Skeletal muscle cell (primary cell): ENCODE results near the gene MICALL2.
"Not testable (repeated sequence)": the region's sequence is repeated elsewhere in the genome, so short reads cannot be mapped to it uniquely, and the experiment has no call there.

ENCODE experiments used
- DNase-seq: peaks from one replicate; pipeline ENCODE4 v3.0.0-alpha.2; 2010; ENCODE audit warnings: low read depth
- H3K4me3 ChIP-seq: 2 replicates; pipeline ENCODE4 v1.5.1; 2011; ENCODE audit warnings: low read depth, mild to moderate bottlenecking, control low read depth, low read length, moderate library complexity

The MICALL2 gene

DNA sequence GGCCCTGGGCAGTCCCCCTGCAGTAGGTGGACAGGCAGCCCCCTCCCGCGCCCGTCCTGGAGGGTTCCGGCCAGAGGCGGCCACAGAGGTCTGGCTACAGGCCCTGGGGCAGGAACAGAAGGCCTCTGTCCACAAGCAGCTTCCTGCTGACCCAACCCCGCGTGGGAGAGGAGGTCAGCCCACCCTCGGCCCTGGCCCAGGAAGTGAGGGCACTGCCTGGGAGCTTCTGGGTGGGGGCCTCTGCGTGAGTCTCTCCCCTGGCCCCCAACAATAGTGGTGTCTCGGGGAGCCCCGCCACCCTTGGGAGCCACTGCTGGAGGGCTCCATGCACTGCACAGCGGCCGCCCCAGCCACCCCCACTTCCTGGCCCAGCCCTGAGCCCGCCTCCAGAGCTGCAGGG is 4.7 kb downstream of the MICALL2 start:
- H3K4me3 ChIP-seq, result no peak overlapping the region
- no peak for DNase-seq

DNA sequence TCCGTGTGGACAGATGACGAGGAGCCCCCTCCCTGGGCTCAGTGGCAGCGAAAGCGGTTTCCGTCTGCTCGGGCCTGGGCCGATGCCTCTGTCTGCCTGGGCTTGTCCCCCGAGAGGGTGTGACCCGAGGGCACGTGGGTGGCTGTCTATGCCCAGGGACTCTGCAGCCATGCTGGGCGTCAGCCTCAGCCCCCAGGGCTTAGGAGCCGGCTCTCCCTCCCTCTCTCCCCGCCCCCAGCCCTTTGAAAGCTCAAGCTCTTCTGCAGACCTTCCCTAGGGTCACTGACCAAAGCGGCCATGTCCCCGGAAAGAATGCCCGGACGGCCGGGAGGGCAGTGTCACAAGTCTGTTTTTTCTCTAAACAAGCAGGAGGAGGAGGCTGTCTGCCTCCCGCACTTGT is 7.1 kb downstream of the MICALL2 start:
- DNase-seq, result no peak
- H3K4me3 ChIP-seq, result no peak overlapping the region

DNA sequence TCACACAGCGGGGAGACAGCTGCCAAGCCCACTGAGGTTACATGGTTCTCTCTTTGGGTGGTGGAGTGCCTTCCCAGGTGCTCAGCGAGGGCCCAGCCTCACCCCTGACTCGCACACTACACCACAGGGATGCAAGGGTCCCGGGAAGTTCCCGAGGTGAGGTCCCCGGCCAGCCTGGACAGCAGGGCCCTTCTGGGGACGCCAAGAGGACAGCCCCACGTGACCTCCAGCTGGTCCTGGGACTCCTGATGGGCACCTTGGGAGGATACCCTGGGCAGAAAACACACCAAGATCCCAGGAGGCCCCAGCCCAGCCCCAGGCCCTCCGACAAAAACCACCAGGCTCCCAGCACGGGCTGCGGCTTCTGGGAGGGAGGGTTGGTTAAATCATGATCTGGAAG is 8.3 kb downstream of the MICALL2 start:
- no peak overlapping the region for H3K4me3 ChIP-seq
- no peak for DNase-seq

DNA sequence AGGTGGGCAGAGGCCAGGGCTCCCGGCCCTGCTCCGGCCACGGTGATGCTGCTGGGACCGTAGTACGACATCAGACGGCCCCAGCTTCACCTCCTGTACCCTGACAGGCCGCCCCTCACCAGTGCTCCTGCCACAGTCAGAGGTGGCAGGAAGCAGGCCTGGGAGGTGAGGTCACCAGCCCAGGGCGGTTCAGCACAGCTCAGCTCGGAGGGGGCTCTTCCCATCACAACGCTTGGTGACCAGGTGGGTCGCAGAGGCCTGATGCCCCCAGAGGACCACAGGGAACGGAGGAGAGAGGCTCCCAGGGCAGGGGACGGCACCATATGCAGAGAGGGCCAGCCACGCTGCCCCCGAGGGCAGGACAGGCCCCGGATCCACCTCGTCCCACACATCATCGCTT is 8.8 kb downstream of the MICALL2 start:
- DNase-seq, result no peak
- no peak overlapping the region for H3K4me3 ChIP-seq

DNA sequence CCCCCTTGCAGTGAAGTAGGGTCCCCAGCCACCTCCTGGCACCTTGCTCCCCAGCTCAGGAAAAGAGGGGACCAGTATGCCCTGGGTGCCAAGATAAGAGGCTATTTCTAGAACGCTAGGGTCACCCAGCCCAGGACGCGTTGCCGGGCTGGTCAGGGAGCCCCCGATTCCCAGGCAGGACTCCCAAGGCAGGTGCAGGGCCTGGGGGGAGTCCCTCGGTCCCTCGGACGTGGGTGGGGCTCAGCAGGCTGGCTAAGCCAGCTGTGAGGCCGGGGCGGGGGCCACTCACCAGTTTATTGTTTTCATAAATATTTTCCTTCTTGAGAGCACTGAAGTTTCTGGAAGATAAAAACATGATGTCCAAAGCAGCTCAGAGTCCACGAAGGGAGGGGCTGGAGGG is 9.3 kb downstream of the MICALL2 start:
- no peak overlapping the region for H3K4me3 ChIP-seq
- no peak for DNase-seq

DNA sequence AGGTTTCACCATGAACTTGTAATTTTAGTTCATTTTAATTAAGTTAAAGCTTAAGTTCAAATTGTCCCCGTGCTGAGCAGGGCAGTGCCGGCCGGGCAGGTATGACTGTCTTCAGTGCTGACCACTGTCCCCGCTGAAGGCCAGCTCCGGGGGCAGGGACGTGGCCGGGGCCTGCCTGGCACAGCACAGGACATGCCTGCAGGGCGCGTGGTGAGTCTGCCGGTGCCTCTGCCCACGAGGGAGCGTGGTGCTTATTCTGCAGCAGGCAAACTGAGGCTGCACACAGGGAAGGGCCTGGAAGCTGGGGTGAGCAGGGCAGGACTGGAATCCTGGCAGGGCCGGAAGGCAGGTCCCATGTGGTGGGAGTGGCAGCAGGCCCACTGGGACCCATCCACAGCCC is 9.8 kb downstream of the MICALL2 start:
- DNase-seq, result no peak
- H3K4me3 ChIP-seq, result no peak overlapping the region

DNA sequence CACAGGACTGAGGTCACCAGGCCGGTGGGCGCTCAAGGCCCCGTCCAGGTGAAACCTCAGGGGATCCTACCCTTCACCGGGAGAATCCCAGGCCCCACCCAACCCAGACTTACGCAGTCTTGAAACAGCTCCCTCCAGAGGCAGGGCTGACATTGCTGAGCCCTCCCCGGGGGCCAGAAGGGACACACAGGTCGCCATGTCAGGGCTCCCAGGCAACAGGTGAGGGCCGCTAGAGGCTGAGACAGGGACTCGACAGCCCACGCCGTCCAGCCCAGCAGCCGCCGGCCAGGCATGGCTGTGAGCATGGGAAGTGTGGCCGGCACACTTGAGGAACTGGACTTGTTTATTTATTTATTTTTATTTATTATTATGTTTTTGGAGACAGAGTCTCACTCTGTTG is 10.3 kb downstream of the MICALL2 start:
- no peak for DNase-seq
- H3K4me3 ChIP-seq, result no peak overlapping the region

DNA sequence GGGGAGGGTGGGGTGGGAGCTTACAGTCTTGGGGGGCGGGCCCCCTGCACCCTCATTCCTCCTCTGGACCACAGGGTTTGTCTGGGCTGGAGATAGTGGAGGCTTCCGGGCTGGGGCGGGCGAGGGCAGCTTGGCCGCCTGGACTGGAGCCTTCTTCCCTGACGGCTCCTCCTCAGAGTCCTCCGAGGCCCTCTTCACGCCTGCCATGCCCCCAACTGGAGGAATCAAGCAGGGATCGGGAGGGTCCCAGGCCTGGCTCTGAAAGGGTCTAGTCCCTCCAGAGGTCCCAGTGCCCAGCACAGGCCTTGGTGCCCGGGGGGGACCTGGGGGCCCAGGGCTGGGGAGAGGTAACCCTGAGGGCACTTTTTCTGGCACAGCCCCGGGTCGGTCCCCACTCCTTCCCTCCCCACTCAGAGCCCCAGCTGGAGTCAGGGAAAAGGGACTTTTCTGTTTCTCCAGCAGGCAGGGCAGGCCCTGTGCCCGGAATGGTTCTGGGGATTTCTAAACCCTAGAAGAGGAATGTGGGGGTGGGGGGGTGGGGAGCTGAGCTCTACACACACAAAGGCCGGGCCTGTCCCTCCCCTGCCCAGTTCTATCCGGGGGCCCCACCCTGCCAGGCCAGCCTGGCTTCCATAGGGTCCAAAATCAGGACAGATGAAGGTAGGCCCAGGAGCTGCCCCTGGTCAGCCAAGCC is 11.6 kb downstream of the MICALL2 start:
- no peak for DNase-seq
- no peak overlapping the region for H3K4me3 ChIP-seq

DNA sequence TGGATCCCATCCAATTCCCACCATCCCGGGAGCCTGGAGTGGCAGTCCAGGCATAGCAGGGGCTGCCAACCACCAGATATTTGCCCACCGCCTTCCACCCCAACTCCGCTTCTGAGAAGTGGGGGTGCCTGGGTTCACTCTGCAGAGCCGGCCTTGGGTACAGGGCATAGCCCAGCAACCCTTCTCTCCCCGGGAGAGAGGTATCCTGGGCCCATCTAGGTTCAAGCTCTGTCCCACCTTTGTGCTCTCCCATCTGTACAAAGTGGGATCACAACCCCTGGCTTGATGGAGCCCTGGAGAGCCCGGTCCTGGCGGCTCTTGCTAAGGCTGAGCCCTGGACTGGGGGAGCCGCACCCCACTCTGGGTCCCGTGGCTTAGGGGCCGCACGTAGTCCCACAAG is 12.2 kb downstream of the MICALL2 start:
- no peak for DNase-seq
- H3K4me3 ChIP-seq, result no peak overlapping the region

DNA sequence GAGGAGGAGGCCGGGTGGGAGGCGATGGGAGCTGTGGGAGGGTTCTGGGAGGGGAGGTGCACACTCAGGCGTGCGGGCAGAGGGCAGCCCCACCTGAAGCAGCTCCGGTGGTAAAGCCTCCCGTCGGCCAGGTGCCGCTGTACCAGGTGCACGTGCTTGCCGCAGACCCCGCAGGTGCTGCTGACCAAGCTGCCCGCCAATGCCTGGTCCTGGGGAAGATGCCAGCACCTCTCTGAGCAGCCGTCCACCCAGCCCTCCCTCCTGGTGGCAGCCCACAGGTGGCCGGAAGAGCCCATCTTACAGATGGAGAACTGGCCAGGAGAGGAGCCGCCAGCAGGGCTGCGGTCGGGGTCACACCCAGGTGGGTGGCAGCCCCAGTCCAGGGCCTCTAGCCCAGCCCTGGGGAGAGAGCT is 12.6 kb downstream of the MICALL2 start:
- no peak for DNase-seq
- no peak overlapping the region for H3K4me3 ChIP-seq

DNA sequence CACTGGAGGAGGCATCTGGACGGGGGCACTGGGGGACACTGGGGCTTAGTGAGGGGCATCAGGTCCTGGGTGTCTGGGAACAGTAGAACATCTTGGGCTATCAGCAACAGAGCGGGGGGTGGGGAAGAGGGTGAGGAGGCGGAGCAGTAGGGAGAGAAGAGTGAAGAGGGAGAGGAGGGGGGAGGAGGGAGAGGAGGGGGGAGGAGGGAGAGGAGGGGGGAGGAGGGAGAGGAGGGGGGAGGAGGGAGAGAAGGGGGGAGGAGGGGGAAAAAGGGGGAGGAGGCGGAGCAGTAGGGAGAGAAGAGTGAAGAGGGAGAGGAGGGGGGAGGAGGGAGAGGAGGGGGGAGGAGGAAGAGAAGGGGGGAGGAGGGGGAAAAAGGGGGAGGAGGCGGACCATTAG is 13.2 kb downstream of the MICALL2 start:
- H3K4me3 ChIP-seq, DNase-seq: not testable (repeated sequence)

DNA sequence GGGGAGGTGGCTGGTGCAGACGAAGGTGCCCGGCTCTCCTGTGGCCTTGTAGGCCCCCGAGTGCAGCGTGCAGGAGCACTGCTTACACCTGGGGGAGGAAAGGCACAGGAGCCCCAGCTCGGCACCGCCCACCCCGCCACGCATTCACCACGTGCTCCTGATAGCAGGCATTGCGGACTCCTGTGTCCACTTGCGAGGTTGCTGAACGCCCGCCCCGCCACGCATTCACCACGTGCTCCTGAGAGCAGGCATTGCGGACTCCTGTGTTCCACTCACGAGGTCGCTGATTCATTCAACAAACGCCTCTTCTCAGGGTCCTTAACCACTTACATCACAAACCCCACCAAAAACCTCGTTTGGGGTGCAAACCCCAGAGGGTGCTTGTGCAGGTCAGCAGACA is 13.9 kb downstream of the MICALL2 start:
- no peak for DNase-seq
- H3K4me3 ChIP-seq, result no peak overlapping the region

DNA sequence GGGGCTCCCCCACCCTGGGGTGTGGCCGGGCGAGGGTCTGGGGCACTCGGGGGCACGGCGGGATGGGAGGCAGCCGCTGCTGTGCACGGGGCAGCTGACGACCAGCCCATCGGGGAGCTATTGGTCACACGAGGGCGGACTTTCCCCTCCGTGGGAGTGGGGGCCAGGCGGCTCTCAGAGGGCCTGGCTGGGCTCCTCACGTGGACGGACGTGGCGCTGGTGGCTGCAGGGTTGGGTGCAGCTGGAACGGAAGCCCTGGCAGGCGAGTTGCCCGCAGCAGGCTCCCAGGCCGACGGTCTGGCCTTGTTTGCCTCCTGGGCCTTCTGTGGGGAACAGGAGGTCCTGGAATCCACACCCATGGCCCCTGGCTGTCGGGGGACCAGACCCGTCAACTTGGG is 14.3 kb downstream of the MICALL2 start:
- DNase-seq, result no peak
- no peak overlapping the region for H3K4me3 ChIP-seq

DNA sequence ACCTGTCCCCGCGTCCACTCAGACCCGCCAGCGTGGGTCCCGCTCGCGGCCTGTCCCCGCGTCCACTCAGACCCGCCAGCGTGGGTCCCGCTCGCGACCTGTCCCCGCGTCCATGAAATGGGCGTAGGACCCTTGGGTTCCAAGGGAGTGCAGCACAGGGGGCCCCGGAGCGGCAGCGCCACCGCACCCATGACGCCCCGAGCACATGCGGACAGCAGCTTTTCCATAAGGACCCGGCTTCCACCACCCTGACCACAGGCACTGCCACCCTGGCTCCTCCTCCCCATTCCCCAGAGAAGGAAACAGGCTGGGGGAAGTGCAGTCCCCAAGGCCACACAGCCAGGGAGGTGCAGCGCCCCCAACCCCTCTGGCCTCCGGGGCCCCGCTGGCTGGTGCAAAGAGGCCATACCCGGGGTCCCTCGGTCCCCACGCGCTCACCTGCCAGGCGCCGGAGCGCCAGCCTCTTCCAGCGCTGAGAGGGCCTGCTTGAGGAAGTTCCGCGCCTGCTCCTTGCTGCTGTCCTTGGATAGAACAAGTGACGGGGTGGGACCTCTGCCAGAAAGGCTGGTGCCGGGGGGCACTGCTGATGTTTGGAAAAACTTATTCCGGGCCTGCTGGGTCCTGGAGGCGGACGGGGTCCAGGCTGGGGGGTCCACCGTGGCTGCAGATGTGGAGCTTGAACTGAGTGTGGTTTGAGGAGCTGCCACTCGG is 14.9 kb downstream of the MICALL2 start:
- no peak for DNase-seq
- no peak overlapping the region for H3K4me3 ChIP-seq

DNA sequence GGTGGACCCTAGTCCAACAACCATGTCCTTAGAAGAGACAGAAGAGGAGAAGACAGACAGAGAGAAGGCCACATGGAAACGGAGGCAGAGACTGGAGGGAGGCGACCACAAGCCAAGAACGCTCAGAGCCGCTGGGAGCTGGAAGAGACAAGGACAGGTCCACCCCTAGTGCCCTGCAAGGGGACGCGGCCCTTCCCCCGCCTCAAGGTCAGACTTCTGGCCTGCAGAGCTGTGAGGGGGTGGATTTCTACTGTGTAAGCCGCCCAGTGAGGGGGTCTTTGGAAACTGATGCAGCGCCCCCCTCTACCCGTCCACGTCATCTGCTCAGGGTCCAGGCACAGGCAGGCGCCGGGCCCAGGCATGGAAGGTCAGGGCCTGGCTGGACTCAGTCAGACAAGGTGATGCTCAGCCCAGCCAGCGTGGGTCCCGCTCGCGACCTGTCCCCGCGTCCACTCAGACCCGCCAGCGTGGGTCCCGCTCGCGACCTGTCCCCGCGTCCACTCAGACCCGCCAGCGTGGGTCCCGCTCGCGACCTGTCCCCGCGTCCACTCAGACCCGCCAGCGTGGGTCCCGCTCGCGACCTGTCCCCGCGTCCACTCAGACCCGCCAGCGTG is 15.6 kb downstream of the MICALL2 start:
- DNase-seq, H3K4me3 ChIP-seq: not testable (repeated sequence)

DNA sequence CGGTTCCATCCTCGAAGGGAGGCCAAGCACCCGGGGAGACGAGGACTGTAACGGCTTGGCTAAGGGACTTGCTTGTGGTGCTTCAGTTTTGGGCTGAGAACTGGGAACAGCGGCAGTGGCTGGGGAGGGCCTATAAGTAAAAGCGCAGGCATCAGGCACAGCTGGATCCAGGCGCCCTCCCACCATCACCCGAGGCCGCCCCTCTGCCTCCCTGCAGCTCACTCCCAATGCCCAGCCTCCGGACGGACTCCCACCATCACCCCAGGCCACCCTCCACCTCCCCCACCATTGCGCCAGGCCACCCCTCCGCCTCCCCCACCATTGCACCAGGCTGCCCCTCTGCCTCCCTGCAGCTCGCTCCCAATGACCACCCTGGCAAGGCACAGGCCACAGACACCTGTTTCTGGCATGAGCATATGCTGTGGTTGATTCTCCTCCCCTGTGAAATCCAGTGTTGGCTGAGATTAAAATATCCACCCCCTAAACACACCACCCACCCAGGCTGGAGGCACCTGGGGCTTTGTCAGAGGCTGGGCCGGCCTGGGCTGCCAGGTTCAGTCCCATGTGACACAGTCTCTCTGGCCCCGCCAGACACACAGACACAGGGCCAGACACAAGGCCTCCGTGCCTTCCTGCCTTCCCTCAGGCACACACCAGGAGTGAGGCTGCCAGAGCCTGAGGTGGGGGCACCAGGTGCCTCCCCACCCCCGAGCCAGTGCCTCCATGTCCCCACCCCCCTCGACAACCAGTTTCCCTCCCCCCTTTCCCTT is 16.7 kb downstream of the MICALL2 start:
- DNase-seq, result no peak
- no peak overlapping the region for H3K4me3 ChIP-seq

DNA sequence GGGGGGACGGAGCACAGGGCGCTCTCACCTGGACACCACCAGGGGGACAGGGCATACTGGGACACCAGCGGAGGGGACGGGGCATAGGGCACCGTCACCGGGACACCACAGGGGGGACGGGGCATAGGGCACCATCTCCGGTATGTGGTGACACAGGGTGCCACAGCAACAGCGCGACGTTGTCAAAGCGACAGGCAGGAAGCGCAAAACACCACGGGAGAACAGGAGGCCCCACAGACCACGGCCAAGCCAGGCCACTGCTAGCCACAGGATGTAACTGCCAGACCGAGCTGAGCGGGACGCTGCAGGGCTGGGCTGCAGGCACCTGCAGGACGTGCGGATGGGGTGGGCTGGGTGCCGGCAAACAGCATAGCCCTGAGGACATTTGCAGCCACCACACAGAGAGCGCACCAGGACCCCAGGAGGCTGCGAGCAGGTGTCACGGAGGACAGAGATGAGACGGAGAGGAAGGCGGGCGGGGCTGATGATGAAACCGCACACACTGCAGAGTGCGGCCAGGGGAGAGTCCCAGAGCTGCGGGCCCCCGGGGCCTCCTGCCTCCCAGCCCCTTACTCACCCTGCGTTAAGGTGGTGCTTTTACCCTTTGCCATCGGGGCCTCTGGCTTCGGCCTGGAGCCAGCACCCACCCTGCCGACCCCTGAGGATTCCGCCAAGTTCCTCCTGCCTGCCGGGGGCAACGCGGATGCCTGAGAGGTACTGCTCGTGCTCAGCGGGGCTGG is 17.5 kb downstream of the MICALL2 start:
- no peak overlapping the region for H3K4me3 ChIP-seq
- DNase-seq, result no peak

DNA sequence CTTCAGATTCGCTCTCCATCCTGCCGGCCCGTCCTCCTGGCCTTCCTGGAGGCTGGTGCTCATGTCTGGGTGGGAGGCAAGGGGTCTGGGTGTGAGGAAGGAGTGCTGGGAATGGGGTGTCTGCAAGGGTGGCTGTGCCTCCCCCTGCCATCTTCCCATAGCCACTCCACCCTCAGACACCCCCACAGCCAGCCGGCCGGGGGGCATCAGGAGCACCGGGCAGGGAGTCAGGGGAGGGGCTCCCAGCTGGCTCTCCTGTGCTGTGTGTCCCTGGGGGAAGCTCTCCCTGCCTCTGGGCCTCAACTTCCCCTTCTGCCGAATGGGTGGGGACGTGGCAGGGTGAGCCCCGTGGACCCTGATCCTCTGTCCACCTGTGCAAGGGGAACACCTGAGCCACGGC is 18.6 kb downstream of the MICALL2 start:
- no peak overlapping the region for H3K4me3 ChIP-seq
- DNase-seq, result no peak
